ENCODE data around the gene DOCK4. TPM values are rescaled to one million over a fixed set of nuclear protein-coding genes. Genes with fewer than 3 reads are reported as not detected.

DOCK4 gene
- total and polyA plus RNA-seq, 10 of the 15 experiments (the other 5 are each of a cell fraction or from before 2014, with no cell fraction given) = 0.03 to 0.73 (median 0.38) TPM

- TF ChIP-seq NFXL1 (IDR thresholded peaks at IDR 0.05; ENCODE audit: borderline replicate concordance) (no peak), NBN (IDR thresholded peaks at IDR 0.05) (no peak), RAD51 (IDR thresholded peaks at IDR 0.05) (no peak), SMARCA5 (IDR thresholded peaks at IDR 0.05) (no peak), ZNF274 (IDR thresholded peaks at IDR 0.05; ENCODE audit: insufficient read depth, insufficient read length) (no peak), RELB (IDR thresholded peaks at IDR 0.05; ENCODE audit: low read depth) (no peak), EGR1 (IDR thresholded peaks at IDR 0.05; ENCODE audit: borderline replicate concordance in 1 of 2, low read depth in 2 of 2, low read length in 2 of 2) (no peak), CBX5 (IDR thresholded peaks at IDR 0.05; ENCODE audit: low read depth) (no peak), RCOR1 (conservative IDR thresholded peaks at IDR 0.05; ENCODE audit: low read depth, low read length) (no peak), BCL11A (IDR thresholded peaks at IDR 0.05; ENCODE audit: low read depth, low read length) (no peak)
These were observed 458.5 kb downstream of the DOCK4 start (continued) for GRCh38 chr7:111747718-111748117.

GRCh38 chr7:111746950-111747349, 459.2 kb downstream of the DOCK4 start:
- no peaks in the 10 kb centered on the region for H3K36me3 ChIP-seq (ENCODE audit: control insufficient read depth in 2 of 2, insufficient read depth in 2 of 2, low read length in 1 of 2)
- no peak overlapping the region for H2AFZ ChIP-seq (ENCODE audit: control insufficient read depth, low read depth, low read length)
- H4K20me1 ChIP-seq (ENCODE audit: control insufficient read depth, insufficient read depth) = no peaks in the 10 kb centered on the region
- H3K9ac ChIP-seq (ENCODE audit: control insufficient read depth, insufficient read depth, low read length) = no peak overlapping the region
- DNase-seq (ENCODE audit: low read depth, low spot score) (no peak), ATAC-seq (no peak), FAIRE-seq (no peak)
- no TSS peak for BruUV-seq (replicated peaks)
- H3K9me3 ChIP-seq (replicated peaks; ENCODE audit: control insufficient read depth, insufficient read depth, low read length) = no peaks in the 10 kb centered on the region
- SMC1A ChIA-PET (ENCODE audit: uncharacterized antibody, unreplicated experiment) = no interaction called here
- H3K4me3 ChIP-seq = no peak overlapping the region
- H3K79me2 ChIP-seq (ENCODE audit: control insufficient read depth, insufficient read depth, low read length) = no peaks in the 10 kb centered on the region
- RAD21 ChIA-PET (ENCODE audit: unreplicated experiment) = no interaction called here
- no peaks in the 10 kb centered on the region for H3K27me3 ChIP-seq (replicated peaks in 1 of 2; ENCODE audit: control insufficient read depth in 2 of 2, insufficient read depth in 2 of 2, low read length in 1 of 2)
- CTCF ChIA-PET = no interaction called here
- H3K4me2 ChIP-seq (ENCODE audit: control insufficient read depth, insufficient read depth) = no peak overlapping the region
- 74% methylated on average over 4 of the region's 4 CpGs for WGBS (ENCODE audit: insufficient coverage, insufficient replicate concordance, low lambda C conversion rate, missing lambda C conversion rate)
- intact Hi-C loops (cut with micrococcal nuclease; ENCODE audit: unreplicated experiment) = no loop called here
- TF ChIP-seq TCF7 (IDR thresholded peaks at IDR 0.05; ENCODE audit: borderline replicate concordance) (no peak), MTA2 (IDR thresholded peaks at IDR 0.05; ENCODE audit: low read depth) (no peak), PRDM15 (CRISPR knock-in tag; IDR thresholded peaks at IDR 0.05) (no peak), NFIC (IDR thresholded peaks at IDR 0.05; ENCODE audit: low read depth, low read length) (no peak)
- in situ Hi-C loops (cut with MboI) = loop anchor here (10.0 kb wide), 2 partner anchors 668 to 1678 kb away; no protein-coding TSS in a partner anchor
- POLR2A ChIA-PET = no interaction called here
- no peaks in the 10 kb centered on the region for H3K4me1 ChIP-seq (ENCODE audit: control insufficient read depth, insufficient read depth, low read length)
- H3K27ac ChIP-seq (ENCODE audit: control insufficient read depth, insufficient read depth) = no peak overlapping the region
